Measurements from ENCODE around the gene UBE2QL1. TPM values are rescaled to one million over a fixed set of nuclear protein-coding genes. Genes with fewer than 3 reads are reported as not detected.

The UBE2QL1 gene
- total and polyA plus RNA-seq, 4 donors = 0.02 to 0.51 (median 0.09) TPM

DNA sequence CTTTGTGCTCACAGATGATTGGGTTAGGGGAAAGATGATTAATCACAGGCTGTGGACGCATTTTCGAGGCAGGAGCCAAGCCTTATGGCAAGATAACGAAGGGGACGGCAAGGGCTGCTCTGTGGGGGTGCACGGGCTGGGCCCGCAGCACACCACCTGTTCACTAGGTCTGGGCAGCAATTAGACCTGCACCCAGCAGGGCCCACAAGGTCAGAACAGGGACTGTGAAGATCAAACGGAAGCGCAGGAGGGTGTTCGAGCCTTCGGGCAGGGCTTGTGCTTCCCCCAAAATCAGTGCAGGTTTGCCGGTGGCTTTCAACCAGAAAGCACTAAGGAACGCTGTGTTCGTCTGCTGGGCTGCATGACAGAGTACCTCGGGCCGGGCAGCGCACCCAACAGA is 73.7 kb downstream of the UBE2QL1 start:
- Histone ChIP-seq H3K4me1 (ENCODE audit: control insufficient read depth in 5 of 5, insufficient read depth in 5 of 5, low read length in 5 of 5) (no peaks in the 10 kb centered on the region), H3K27me3 (ENCODE audit: control insufficient read depth in 3 of 3, insufficient read depth in 3 of 3, low read length in 2 of 3) (no peaks in the 10 kb centered on the region), H3K4me3 (no peak overlapping the region), H3K36me3 (ENCODE audit: control insufficient read depth in 4 of 4, insufficient read depth in 4 of 4, low read length in 4 of 4) (no peaks in the 10 kb centered on the region), H3K9me3 (ENCODE audit: control insufficient read depth in 4 of 4, insufficient read depth in 3 of 4, low read length in 3 of 4) (peaks cover 0 to 3% (median 0%) of the 10 kb centered on the region in 4 donors), H3K9ac (ENCODE audit: insufficient read depth in 1 of 2, low read length in 2 of 2) (no peak overlapping the region), H3K27ac (ENCODE audit: low read depth in 1 of 2, low read length in 1 of 2) (no peak overlapping the region)
- ATAC-seq (ENCODE audit: insufficient read depth, low FRiP score) (no peak), DNase-seq (no peak)
- WGBS, 2 donors = 84 to 86% methylated on average over 16 of the region's 16 CpGs
- TF ChIP-seq, protein P1, sequence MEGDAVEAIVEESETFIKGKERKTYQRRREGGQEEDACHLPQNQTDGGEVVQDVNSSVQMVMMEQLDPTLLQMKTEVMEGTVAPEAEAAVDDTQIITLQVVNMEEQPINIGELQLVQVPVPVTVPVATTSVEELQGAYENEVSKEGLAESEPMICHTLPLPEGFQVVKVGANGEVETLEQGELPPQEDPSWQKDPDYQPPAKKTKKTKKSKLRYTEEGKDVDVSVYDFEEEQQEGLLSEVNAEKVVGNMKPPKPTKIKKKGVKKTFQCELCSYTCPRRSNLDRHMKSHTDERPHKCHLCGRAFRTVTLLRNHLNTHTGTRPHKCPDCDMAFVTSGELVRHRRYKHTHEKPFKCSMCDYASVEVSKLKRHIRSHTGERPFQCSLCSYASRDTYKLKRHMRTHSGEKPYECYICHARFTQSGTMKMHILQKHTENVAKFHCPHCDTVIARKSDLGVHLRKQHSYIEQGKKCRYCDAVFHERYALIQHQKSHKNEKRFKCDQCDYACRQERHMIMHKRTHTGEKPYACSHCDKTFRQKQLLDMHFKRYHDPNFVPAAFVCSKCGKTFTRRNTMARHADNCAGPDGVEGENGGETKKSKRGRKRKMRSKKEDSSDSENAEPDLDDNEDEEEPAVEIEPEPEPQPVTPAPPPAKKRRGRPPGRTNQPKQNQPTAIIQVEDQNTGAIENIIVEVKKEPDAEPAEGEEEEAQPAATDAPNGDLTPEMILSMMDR (IDR thresholded peaks at IDR 0.05; ENCODE audit: control extremely low read depth, extremely low read depth) = no peak

DNA sequence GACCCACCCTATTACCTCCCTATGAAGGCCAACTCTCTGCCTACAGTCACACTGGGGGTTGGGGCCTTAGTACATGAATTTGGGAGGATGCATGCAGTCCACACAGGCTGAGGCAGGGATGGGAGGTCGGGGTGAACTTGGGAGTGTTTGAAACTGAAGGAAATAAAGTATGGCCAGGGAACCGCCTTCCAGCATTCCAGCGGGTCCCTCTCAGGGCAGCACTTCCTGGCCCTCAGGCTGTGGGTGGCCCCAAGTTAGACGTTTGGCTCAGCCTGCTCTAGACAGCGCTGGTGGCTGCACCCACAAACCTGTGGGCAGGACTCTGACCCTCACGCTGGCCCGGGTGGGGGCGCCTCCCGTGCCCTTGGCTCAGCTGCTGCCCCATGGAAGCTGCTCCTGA is 74.3 kb downstream of the UBE2QL1 start:
- ATAC-seq (ENCODE audit: insufficient read depth, low FRiP score) (no peak), DNase-seq (no peak)
- H3K27ac ChIP-seq (ENCODE audit: low read depth in 1 of 2, low read length in 1 of 2) = no peak overlapping the region
- WGBS, 2 donors = 67 to 79% methylated on average over 9 of the region's 9 CpGs
- H3K9me3 ChIP-seq (ENCODE audit: control insufficient read depth in 4 of 4, insufficient read depth in 3 of 4, low read length in 3 of 4) = peaks cover 0 to 3% (median 0%) of the 10 kb centered on the region in 4 donors
- H3K4me3 ChIP-seq = no peak overlapping the region
- TF ChIP-seq, protein P1 (IDR thresholded peaks at IDR 0.05; ENCODE audit: control extremely low read depth, extremely low read depth) = no peak
- H3K27me3 ChIP-seq (ENCODE audit: control insufficient read depth in 3 of 3, insufficient read depth in 3 of 3, low read length in 2 of 3) = no peaks in the 10 kb centered on the region
- H3K4me1 ChIP-seq (ENCODE audit: control insufficient read depth in 5 of 5, insufficient read depth in 5 of 5, low read length in 5 of 5) = no peaks in the 10 kb centered on the region
- H3K9ac ChIP-seq (ENCODE audit: insufficient read depth in 1 of 2, low read length in 2 of 2) = no peak overlapping the region
- no peaks in the 10 kb centered on the region for H3K36me3 ChIP-seq (ENCODE audit: control insufficient read depth in 4 of 4, insufficient read depth in 4 of 4, low read length in 4 of 4)

DNA sequence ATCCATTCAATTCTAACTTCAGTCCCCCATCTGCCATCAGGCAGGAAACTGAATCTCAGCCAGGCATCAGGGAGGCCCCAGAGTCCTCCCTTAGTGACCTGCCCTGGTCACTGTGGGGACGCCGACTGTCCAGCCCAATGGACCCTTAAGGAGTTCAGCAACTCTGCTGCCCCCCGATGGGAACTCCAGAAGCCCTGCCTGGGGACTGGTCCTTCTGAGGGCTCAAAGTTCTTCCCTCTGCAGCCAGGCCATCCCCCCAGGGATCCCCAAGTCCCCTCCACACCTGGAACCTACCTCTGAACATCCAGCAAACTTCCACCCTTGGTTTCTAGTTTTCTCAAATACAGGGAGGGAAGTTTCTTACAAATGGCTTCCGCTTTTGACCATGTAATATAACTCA is 76.8 kb downstream of the UBE2QL1 start:
- 89% methylated on average over 4 of the region's 4 CpGs for WGBS, 2 donors
- Histone ChIP-seq H3K36me3 (ENCODE audit: control insufficient read depth in 4 of 4, insufficient read depth in 4 of 4, low read length in 4 of 4) (no peaks in the 10 kb centered on the region), H3K9me3 (ENCODE audit: control insufficient read depth in 4 of 4, insufficient read depth in 3 of 4, low read length in 3 of 4) (peaks cover 0 to 4% (median 0%) of the 10 kb centered on the region in 4 donors), H3K27me3 (ENCODE audit: control insufficient read depth in 3 of 3, insufficient read depth in 3 of 3, low read length in 2 of 3) (no peaks in the 10 kb centered on the region), H3K4me1 (ENCODE audit: control insufficient read depth in 5 of 5, insufficient read depth in 5 of 5, low read length in 5 of 5) (no peaks in the 10 kb centered on the region), H3K9ac (ENCODE audit: insufficient read depth in 1 of 2, low read length in 2 of 2) (no peak overlapping the region), H3K27ac (ENCODE audit: low read depth in 1 of 2, low read length in 1 of 2) (no peak overlapping the region), H3K4me3 (no peak overlapping the region)
- no peak for DNase-seq
- no peak for ATAC-seq (ENCODE audit: insufficient read depth, low FRiP score)
- TF ChIP-seq, protein P1 (IDR thresholded peaks at IDR 0.05; ENCODE audit: control extremely low read depth, extremely low read depth) = no peak

DNA sequence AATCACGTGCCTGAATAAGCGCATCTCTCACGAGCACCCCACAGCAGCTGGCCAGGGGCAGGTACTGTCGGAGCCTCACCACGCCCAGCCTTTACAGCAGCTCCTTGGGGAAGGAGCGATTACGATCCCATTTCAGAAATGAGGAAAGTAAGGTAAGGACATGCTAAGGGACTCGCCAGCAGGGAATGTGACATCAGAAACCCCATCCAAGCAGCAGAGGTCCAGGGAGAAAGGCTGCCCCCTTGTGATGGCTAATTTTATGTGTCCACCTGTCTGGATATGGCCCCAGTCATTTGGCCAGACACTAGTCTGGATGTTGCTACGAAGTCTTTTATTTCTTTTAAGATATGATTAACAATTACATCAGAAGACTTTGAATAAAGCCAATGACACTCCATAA is 77.3 kb downstream of the UBE2QL1 start:
- Histone ChIP-seq H3K4me1 (ENCODE audit: control insufficient read depth in 5 of 5, insufficient read depth in 5 of 5, low read length in 5 of 5) (no peaks in the 10 kb centered on the region), H3K27ac (ENCODE audit: low read depth in 1 of 2, low read length in 1 of 2) (no peak overlapping the region), H3K4me3 (no peak overlapping the region), H3K9me3 (ENCODE audit: control insufficient read depth in 4 of 4, insufficient read depth in 3 of 4, low read length in 3 of 4) (peaks cover 0 to 4% (median 0%) of the 10 kb centered on the region in 4 donors), H3K27me3 (ENCODE audit: control insufficient read depth in 3 of 3, insufficient read depth in 3 of 3, low read length in 2 of 3) (no peaks in the 10 kb centered on the region), H3K36me3 (ENCODE audit: control insufficient read depth in 4 of 4, insufficient read depth in 4 of 4, low read length in 4 of 4) (no peaks in the 10 kb centered on the region), H3K9ac (ENCODE audit: insufficient read depth in 1 of 2, low read length in 2 of 2) (no peak overlapping the region)
- WGBS, 2 donors = 61 to 67% methylated on average over 9 of the region's 9 CpGs
- ATAC-seq (ENCODE audit: insufficient read depth, low FRiP score) (no peak), DNase-seq (no peak)
- TF ChIP-seq, protein P1 (IDR thresholded peaks at IDR 0.05; ENCODE audit: control extremely low read depth, extremely low read depth) = no peak
